ENCODE results near the gene EPHA2.

DNA sequence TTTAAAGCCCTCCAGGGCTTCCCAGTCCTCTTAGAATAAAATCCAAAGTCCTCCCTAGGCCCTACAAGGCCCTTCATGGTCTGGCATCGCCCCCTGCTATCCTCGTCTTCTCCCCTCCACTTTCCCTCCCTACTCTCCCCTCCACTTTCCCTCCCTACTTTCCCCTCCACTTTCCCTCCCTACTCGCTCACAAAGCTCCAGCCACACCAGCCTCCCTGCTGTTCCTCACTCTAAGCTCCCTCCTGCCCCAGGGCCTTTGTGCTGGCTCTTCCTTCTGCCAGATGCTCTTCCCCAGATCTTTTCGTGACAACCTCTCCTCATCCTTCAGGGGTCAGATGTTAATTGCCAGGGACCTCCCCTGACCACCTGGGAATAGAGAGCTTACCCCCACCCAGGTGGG lies 43.8 kb upstream of the EPHA2 start:
- TF ChIP-seq CTCF (IDR thresholded peaks at IDR 0.05; ENCODE audit: extremely low read depth in 1 of 2, insufficient read depth in 1 of 2, low read depth in 1 of 2, low read length in 2 of 2) (no peak), EZH2 (IDR thresholded peaks at IDR 0.05; ENCODE audit: borderline replicate concordance, low read depth, low read length, severe bottlenecking) (no peak), POLR2A (IDR thresholded peaks at IDR 0.05; ENCODE audit: low read depth, low read length) (no peak), POLR2AphosphoS5 (IDR thresholded peaks at IDR 0.05; ENCODE audit: insufficient read depth, low read depth, low read length) (no peak), GATA2 (IDR thresholded peaks at IDR 0.05; ENCODE audit: insufficient read depth, insufficient read length, low read depth, low read length) (no peak)

Measured in endothelial cell of umbilical vein (primary cell).